Measurements from ENCODE around the gene CD300LF. TPM values are rescaled to one million over a fixed set of nuclear protein-coding genes. Genes with fewer than 3 reads are reported as not detected.

CD300LF gene
- total RNA-seq, 3 donors from 2014 or later (not counting 1 experiment from before 2014, with no cell fraction given) = 1.9 to 10.6 (median 8.7) TPM

GRCh38 chr17:74742978-74743545, 30.3 kb upstream of the CD300LF start:
- H3K9me3 Mint-ChIP-seq = no peaks in the 10 kb centered on the region
- Histone ChIP-seq H3K27ac (ENCODE audit: low read length) (peak overlapping the region; percentile 64), H3K27me3 (ENCODE audit: control insufficient read depth, insufficient read depth, low read length) (no peaks in the 10 kb centered on the region), H3K9me3 (ENCODE audit: control insufficient read depth, insufficient read depth, low read length) (no peaks in the 10 kb centered on the region), H3K36me3 (ENCODE audit: control insufficient read depth, insufficient read depth, low read length) (peaks cover 16% of the 10 kb centered on the region), H3K4me1 (ENCODE audit: control insufficient read depth, insufficient read depth, low read length) (peaks cover 97% of the 10 kb centered on the region), H3K4me3 (ENCODE audit: low read length) (no peak overlapping the region)
- no peak for TF ChIP-seq CTCF (IDR thresholded peaks at IDR 0.05)
- peaks cover 60 to 83% of the 10 kb centered on the region in 2 donors for H3K4me1 Mint-ChIP-seq
- H3K27ac Mint-ChIP-seq = peak overlapping the region; percentile 90 to 93
- H3K36me3 Mint-ChIP-seq = no peaks in the 10 kb centered on the region
- intact Hi-C loops (cut with micrococcal nuclease) = no loop called here
- DNase-seq (peak in 1 of 2 donors; percentile 25), ATAC-seq (no peak)
- H3K4me3 Mint-ChIP-seq = peak overlapping the region; percentile 80
- no peaks in the 10 kb centered on the region for H3K27me3 Mint-ChIP-seq (ENCODE audit: low read depth in 2 of 2)
- 83% methylated on average over 9 of the region's 9 CpGs for WGBS (ENCODE audit: insufficient coverage)

- intact Hi-C loops (cut with micrococcal nuclease) = no loop called here
- peak overlapping the region; percentile 80 for H3K4me3 Mint-ChIP-seq
- DNase-seq (peak in 1 of 2 donors; percentile 78), ATAC-seq (peak; percentile 5 to 45 (median 24))
- H3K9me3 Mint-ChIP-seq = no peaks in the 10 kb centered on the region
- H3K4me1 ChIP-seq (ENCODE audit: control insufficient read depth, insufficient read depth, low read length) = peaks cover 97% of the 10 kb centered on the region
- no peaks in the 10 kb centered on the region for H3K27me3 ChIP-seq (ENCODE audit: control insufficient read depth, insufficient read depth, low read length)
- 0% methylated on average over 3 of the region's 4 CpGs for whole genome bisulfite sequencing (ENCODE audit: insufficient coverage)
- H3K27me3 Mint-ChIP-seq (ENCODE audit: low read depth in 2 of 2) = no peaks in the 10 kb centered on the region
- peaks cover 60 to 78% of the 10 kb centered on the region in 2 donors for H3K4me1 Mint-ChIP-seq
- H3K27ac ChIP-seq (ENCODE audit: low read length) = peak overlapping the region; percentile 10
- peak overlapping the region; percentile 90 to 93 for H3K27ac Mint-ChIP-seq
- H3K36me3 ChIP-seq (ENCODE audit: control insufficient read depth, insufficient read depth, low read length) = peaks cover 16% of the 10 kb centered on the region
- H3K36me3 Mint-ChIP-seq = no peaks in the 10 kb centered on the region
- no peak for TF ChIP-seq CTCF (IDR thresholded peaks at IDR 0.05)
- no peak overlapping the region for H3K4me3 ChIP-seq (ENCODE audit: low read length)
- no peaks in the 10 kb centered on the region for H3K9me3 ChIP-seq (ENCODE audit: control insufficient read depth, insufficient read depth, low read length)
Observed at GRCh38 chr17:74742153-74742515, 29.4 kb upstream of the CD300LF start.

- peaks cover 16% of the 10 kb centered on the region for H3K36me3 ChIP-seq (ENCODE audit: control insufficient read depth, insufficient read depth, low read length)
- Mint-ChIP-seq H3K9me3 (no peaks in the 10 kb centered on the region), H3K36me3 (no peaks in the 10 kb centered on the region), H3K4me1 (peaks cover 65 to 76% of the 10 kb centered on the region in 2 donors), H3K27ac (peak overlapping the region; percentile 90 to 93), H3K27me3 (ENCODE audit: low read depth in 2 of 2) (no peaks in the 10 kb centered on the region), H3K4me3 (peak overlapping the region; percentile 92)
- peak overlapping the region; percentile 21 for H3K27ac ChIP-seq (ENCODE audit: low read length)
- DNase-seq = no peak
- no peak for ATAC-seq
- 86% methylated on average over 17 of the region's 17 CpGs for WGBS (ENCODE audit: insufficient coverage)
- intact Hi-C loops (cut with micrococcal nuclease) = no loop called here
- peaks cover 98% of the 10 kb centered on the region for H3K4me1 ChIP-seq (ENCODE audit: control insufficient read depth, insufficient read depth, low read length)
- H3K9me3 ChIP-seq (ENCODE audit: control insufficient read depth, insufficient read depth, low read length) = no peaks in the 10 kb centered on the region
- H3K4me3 ChIP-seq (ENCODE audit: low read length) = no peak overlapping the region
- TF ChIP-seq CTCF (IDR thresholded peaks at IDR 0.05) = no peak
- no peaks in the 10 kb centered on the region for H3K27me3 ChIP-seq (ENCODE audit: control insufficient read depth, insufficient read depth, low read length)
Observed at GRCh38 chr17:74740641-74741387, 28.1 kb upstream of the CD300LF start.
